NT2/D1 (cell line): Measurements from ENCODE around the gene ABCB8.

Source experiments
- SUZ12 ChIP-seq: IDR thresholded peaks from 2 replicates; pipeline ENCODE4 v1.6.1; 2011; ENCODE audit not compliant: insufficient read length, insufficient read depth; ENCODE audit errors: extremely low read depth
- YY1 ChIP-seq: IDR thresholded peaks from 2 replicates; pipeline ENCODE4 v1.6.1; 2011; ENCODE audit not compliant: insufficient read length, insufficient read depth
- ZNF274 ChIP-seq: IDR thresholded peaks from 2 replicates; pipeline ENCODE4 v1.6.1; 2011; ENCODE audit warnings: mild to moderate bottlenecking, low read depth, low read length

- TF ChIP-seq ZNF274 (no peak), YY1 (no peak), SUZ12 (no peak)
Observed at GRCh38 chr7:151093748-151094147, 65.5 kb downstream of the ABCB8 start.
